Keratinocyte (primary cell): Measurements from ENCODE around the gene IL17RD.

ENCODE experiments used
- CTCF ChIP-seq, 3 experiments: IDR thresholded peaks in 1 of 3; conservative IDR thresholded peaks in 1 of 3; optimal IDR thresholded peaks in 1 of 3; 2 replicates in 2 of 3; 3 replicates in 1 of 3; pipeline versions ENCODE3 to v1.5.1; 2011; ENCODE audit warnings: low read length in 3 of 3, mild to moderate bottlenecking in 3 of 3, moderate library complexity in 2 of 3, control low read depth in 1 of 3, inconsistent platforms in 1 of 3; ENCODE audit not compliant: insufficient read depth in 2 of 3; ENCODE audit errors: extremely low read depth in 1 of 3
- EZH2 ChIP-seq: IDR thresholded peaks from one replicate; pipeline ENCODE4 v1.6.1; 2012; ENCODE audit warnings: inconsistent platforms, mild to moderate bottlenecking, low read length, moderate library complexity

DNA sequence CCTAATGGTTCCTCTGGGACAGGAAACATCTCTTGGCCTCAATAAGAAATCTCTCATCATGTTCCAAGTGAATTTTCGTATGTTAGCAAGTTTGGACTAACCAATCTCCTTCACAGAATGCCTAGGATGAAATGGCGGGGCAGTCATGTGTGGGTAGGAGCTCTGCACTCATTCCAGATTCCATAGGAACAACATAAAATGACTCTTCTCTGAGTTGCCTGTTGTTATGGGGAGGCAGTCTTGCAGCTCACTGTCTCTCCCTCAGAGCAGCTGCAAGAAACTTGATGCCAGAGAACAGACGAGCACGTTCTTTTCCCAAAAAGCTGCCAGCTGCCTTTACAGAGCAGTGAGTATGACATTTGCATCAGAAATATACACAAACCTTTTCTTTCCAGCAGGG, 70.6 kb downstream of the IL17RD start:
- no peak for TF ChIP-seq CTCF (optimal IDR thresholded peaks at IDR 0.05 in 1 of 3, IDR thresholded peaks at IDR 0.05 in 1 of 3, conservative IDR thresholded peaks at IDR 0.05 in 1 of 3; ENCODE audit: extremely low read depth in 1 of 3, insufficient read depth in 2 of 3, low read length in 3 of 3)
- no peak for TF ChIP-seq EZH2
